IPS-18a (cell line): Measurements from ENCODE around the gene HDGFL2.

ENCODE experiments used
- H3K27ac ChIP-seq: one replicate; pipeline ENCODE4 v1.5.1; 2013; ENCODE audit warnings: low read length
- H3K27me3 ChIP-seq: one replicate; pipeline ENCODE4 v1.6.1; 2013; ENCODE audit warnings: mild to moderate bottlenecking, low read length; ENCODE audit not compliant: control insufficient read depth, insufficient read depth
- H3K36me3 ChIP-seq: one replicate; pipeline ENCODE4 v1.6.1; 2013; ENCODE audit warnings: low read depth, low read length; ENCODE audit not compliant: control insufficient read depth
- H3K4me1 ChIP-seq: one replicate; pipeline ENCODE4 v1.6.1; 2013; ENCODE audit warnings: low read depth, low read length; ENCODE audit not compliant: control insufficient read depth
- H3K4me3 ChIP-seq: one replicate; pipeline ENCODE4 v1.5.1; 2013; ENCODE audit warnings: low read length
- H3K9ac ChIP-seq: one replicate; pipeline ENCODE4 v1.6.1; 2013; ENCODE audit warnings: mild to moderate bottlenecking, low read length, moderate library complexity
- H3K9me3 ChIP-seq: one replicate; pipeline ENCODE4 v1.6.1; 2013; ENCODE audit warnings: low read depth, low read length; ENCODE audit not compliant: control insufficient read depth

The HDGFL2 gene

GRCh38 chr19:4434391-4434790 is 37.7 kb upstream of the HDGFL2 start:
- Histone ChIP-seq H3K9ac (no peak overlapping the region), H3K27me3 (no peaks in the 10 kb centered on the region), H3K9me3 (no peaks in the 10 kb centered on the region), H3K4me1 (no peaks in the 10 kb centered on the region), H3K36me3 (peaks cover 83% of the 10 kb centered on the region), H3K27ac (no peak overlapping the region), H3K4me3 (no peak overlapping the region)

DNA sequence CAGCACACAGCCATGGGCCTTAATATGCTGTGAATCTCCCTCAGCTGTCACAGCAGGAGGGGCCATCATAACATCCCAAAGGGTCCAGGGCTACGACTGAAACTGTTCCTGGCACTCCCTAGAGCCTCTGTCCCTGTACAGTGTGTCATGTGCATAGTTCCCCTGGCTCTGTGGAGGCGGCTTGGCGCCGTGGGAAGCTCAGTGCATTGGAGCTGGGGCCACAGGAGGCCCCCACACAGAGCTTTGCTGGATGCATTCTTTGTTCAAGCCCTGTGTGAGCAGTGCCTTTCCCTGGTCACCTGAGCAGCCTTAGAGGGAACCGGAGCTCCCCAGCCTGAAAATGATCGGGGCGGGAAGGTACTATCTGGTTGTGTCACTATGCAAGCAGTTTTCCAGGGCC is 35.9 kb upstream of the HDGFL2 start:
- Histone ChIP-seq H3K9me3 (no peaks in the 10 kb centered on the region), H3K4me3 (no peak overlapping the region), H3K9ac (no peak overlapping the region), H3K36me3 (peaks cover 79% of the 10 kb centered on the region), H3K27me3 (no peaks in the 10 kb centered on the region), H3K27ac (no peak overlapping the region), H3K4me1 (no peaks in the 10 kb centered on the region)

DNA sequence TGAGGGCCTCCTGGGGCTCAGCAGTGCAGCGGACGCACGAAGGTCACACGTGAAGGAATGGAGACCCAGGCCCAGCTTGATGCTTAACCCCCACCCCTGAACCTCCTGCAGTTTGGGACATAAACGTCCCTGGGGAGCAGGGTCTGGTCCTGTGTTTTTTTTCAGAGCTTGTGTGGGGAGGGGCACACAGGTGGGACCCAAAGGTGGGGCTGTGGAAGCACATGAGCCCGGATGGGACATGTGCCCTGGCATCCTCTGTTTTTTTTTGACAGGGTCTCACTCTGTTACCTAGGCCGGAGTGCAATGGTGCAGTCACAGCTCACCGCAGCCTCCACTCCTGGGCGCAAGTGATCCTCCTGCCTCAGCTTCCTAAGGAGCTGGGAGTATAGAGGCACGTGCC is 35.0 kb upstream of the HDGFL2 start:
- H3K27ac ChIP-seq = no peak overlapping the region
- peaks cover 73% of the 10 kb centered on the region for H3K36me3 ChIP-seq

GRCh38 chr19:4439243-4439642 is 32.9 kb upstream of the HDGFL2 start:
- H3K9me3 ChIP-seq = no peaks in the 10 kb centered on the region
- H3K9ac ChIP-seq = no peak overlapping the region
- H3K36me3 ChIP-seq = peaks cover 67% of the 10 kb centered on the region
- H3K27ac ChIP-seq = no peak overlapping the region
- H3K27me3 ChIP-seq = no peaks in the 10 kb centered on the region
- H3K4me1 ChIP-seq = no peaks in the 10 kb centered on the region
- H3K4me3 ChIP-seq = no peak overlapping the region

More for the DNA sequence above, 35.0 kb upstream of the HDGFL2 start:
- H3K9me3 ChIP-seq = no peaks in the 10 kb centered on the region
- no peaks in the 10 kb centered on the region for H3K27me3 ChIP-seq
- H3K4me3 ChIP-seq = no peak overlapping the region
- no peak overlapping the region for H3K9ac ChIP-seq
- no peaks in the 10 kb centered on the region for H3K4me1 ChIP-seq

DNA sequence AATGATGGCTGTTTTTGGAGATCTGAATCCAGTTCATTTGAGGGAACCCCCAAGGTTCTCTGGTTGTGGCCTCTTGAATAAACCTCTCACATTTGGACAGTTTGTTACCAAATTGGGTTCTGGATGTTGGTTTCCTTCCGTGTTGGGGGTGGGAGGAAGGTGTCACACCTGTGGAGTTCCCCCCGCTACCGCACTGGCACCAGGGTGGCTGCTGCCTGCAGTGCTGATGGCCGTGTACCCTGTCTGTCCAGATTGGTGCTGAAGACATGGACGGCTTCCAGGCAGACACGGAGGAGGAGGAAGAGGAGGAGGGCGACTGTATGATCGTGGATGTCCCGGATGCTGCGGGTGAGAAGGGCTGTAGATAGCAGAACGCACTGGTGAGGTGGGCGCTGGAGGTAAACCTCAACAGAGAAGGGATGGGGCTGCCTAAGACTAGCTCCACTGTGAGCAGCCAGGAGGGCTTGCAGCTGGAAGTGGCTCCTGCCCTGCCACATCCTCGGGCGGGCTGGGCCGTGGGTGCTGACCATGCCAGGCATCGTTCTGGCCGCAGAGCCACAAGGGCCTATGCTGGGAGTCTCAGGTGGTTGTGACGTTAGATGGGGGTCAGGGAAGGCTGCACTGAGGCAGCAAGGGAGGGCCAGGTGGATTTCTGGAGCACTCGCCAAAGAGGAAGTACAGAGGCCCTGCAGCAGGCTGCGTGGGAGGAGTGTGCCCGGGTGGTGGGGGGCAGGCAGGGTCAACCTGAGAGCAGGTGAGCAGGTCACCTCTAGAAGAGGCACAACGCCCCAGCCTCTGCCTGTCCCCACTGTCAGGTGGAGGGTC is 29.9 kb upstream of the HDGFL2 start:
- no peak overlapping the region for H3K9ac ChIP-seq
- no peaks in the 10 kb centered on the region for H3K27me3 ChIP-seq
- no peak overlapping the region for H3K27ac ChIP-seq
- H3K9me3 ChIP-seq = no peaks in the 10 kb centered on the region
- peaks cover 58% of the 10 kb centered on the region for H3K36me3 ChIP-seq
- no peaks in the 10 kb centered on the region for H3K4me1 ChIP-seq
- no peak overlapping the region for H3K4me3 ChIP-seq

- Histone ChIP-seq H3K9ac (no peak overlapping the region), H3K36me3 (peaks cover 61% of the 10 kb centered on the region), H3K4me3 (no peak overlapping the region), H3K9me3 (no peaks in the 10 kb centered on the region), H3K27me3 (no peaks in the 10 kb centered on the region), H3K27ac (no peak overlapping the region), H3K4me1 (no peaks in the 10 kb centered on the region)
Observed at GRCh38 chr19:4442819-4443146, 29.3 kb upstream of the HDGFL2 start.

DNA sequence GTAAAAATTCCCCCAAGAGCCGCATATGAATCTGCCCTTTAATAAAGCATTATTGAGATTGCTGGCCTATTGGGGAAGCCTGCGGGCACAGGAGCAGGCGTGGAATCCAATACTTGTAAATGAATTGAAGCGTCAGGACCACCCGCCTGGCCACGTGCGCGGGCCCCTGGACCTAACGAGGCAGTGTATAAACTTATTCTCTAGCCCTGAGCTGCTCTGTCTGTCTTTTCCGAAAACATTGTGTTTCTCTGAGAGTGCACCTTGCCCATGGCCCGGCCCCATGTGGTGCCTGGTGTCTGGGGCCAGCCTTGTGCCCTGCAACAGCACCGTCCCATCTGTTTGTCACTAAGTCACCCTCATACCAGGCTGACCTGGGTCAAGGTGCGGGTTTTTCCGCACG is 28.9 kb upstream of the HDGFL2 start:
- Histone ChIP-seq H3K4me3 (no peak overlapping the region), H3K36me3 (peaks cover 58% of the 10 kb centered on the region), H3K27me3 (no peaks in the 10 kb centered on the region), H3K9me3 (no peaks in the 10 kb centered on the region), H3K4me1 (no peaks in the 10 kb centered on the region), H3K9ac (no peak overlapping the region), H3K27ac (no peak overlapping the region)

DNA sequence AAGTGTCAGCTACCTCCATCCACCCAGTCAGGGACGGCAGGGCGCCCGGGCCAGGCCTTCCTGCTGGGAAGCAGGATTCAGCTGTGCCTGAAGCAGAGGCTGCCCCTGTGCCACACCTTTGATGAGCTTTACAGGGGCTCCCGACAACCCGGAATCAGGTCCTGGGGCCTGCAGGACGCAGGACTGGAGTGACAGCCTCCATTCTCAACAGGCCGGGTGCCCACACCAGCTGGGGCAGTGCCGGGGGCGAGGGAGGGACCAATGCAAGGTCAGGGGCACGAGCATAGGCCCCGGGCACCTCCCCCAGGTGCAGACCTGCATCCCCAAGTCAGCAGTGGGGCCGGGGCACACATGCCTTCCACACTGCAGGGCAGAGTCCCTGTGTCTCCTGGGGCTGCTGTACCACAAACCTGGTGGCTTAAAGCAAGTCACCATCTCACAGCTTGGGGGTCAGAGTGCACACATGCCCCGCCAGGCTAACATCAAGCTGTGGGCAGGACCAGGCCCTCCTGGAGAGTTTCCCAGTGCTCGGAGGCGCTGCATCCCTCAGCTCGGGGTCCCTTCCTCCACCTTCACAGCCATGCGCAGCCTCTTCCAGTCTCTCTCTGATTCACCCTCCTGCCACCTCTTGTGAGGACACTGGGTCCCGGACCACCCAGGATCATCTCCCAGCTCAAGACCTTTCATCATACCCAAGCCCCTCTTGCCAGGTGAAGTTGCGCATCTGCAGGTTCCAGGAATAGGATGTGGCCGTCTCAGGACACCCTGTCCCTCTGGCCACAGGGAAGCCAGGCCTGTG is 27.9 kb upstream of the HDGFL2 start:
- no peak overlapping the region for H3K9ac ChIP-seq

DNA sequence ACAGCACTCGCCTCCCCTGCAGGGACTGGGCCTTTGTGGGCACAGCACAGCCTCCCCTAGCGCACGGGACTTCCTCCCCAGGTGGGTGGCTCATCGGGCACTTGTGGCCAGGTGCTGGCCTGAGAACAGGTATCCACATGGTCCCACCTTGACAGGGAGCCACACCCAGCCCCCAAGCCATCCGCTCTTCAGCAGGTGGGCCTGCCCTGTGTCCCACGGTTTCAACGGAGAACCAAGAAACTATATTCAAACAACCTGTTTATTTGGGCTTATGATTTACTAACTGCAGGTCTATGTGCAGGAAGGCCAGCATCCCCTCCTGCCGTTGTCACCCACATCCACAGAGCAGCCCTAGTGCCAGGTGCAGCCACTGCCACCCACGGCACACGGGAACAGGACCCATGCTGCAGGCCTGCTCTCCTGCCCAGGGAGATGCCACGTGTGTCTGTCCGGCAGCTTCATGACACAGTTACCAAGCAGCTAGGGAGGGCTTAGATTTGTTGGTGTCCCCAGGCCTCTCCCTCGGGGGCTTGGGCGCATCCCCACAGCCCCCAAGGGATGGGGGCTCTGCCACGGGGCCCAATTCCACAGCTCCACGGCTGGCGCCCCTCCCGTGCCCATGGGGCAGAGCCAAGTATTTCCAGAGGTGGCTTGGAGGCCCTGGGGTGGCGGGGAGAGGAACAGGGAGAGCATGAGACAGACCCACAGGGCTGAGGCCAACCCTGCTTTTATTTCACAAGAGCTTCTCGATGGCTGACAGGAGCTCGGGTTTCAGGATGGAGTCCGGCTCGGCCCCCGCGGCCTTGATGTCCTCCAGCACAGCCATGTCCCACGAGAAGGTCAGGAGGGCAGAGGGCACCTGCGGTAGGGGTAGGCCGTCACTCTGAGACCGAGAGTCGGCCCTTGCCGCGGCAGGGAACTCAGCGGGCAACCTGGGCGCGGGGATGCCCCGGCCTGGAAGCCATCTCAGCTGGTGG is 27.0 kb upstream of the HDGFL2 start:
- no peak overlapping the region for H3K27ac ChIP-seq
- H3K9ac ChIP-seq = no peak overlapping the region
- H3K4me1 ChIP-seq = no peaks in the 10 kb centered on the region
- H3K9me3 ChIP-seq = no peaks in the 10 kb centered on the region
- H3K36me3 ChIP-seq = peaks cover 45% of the 10 kb centered on the region
- no peaks in the 10 kb centered on the region for H3K27me3 ChIP-seq
- no peak overlapping the region for H3K4me3 ChIP-seq

More for the DNA sequence above, 27.9 kb upstream of the HDGFL2 start:
- no peak overlapping the region for H3K27ac ChIP-seq
- no peaks in the 10 kb centered on the region for H3K27me3 ChIP-seq
- H3K9me3 ChIP-seq = no peaks in the 10 kb centered on the region
- no peak overlapping the region for H3K4me3 ChIP-seq
- peaks cover 54% of the 10 kb centered on the region for H3K36me3 ChIP-seq
- H3K4me1 ChIP-seq = no peaks in the 10 kb centered on the region

GRCh38 chr19:4445963-4446703 is 26.0 kb upstream of the HDGFL2 start:
- H3K9ac ChIP-seq = no peak overlapping the region
- no peaks in the 10 kb centered on the region for H3K9me3 ChIP-seq
- H3K4me3 ChIP-seq = no peak overlapping the region
- H3K36me3 ChIP-seq = peaks cover 37% of the 10 kb centered on the region
- H3K27ac ChIP-seq = no peak overlapping the region
- H3K4me1 ChIP-seq = no peaks in the 10 kb centered on the region
- no peaks in the 10 kb centered on the region for H3K27me3 ChIP-seq
